Measurements from ENCODE around the gene KRT84.

DNA sequence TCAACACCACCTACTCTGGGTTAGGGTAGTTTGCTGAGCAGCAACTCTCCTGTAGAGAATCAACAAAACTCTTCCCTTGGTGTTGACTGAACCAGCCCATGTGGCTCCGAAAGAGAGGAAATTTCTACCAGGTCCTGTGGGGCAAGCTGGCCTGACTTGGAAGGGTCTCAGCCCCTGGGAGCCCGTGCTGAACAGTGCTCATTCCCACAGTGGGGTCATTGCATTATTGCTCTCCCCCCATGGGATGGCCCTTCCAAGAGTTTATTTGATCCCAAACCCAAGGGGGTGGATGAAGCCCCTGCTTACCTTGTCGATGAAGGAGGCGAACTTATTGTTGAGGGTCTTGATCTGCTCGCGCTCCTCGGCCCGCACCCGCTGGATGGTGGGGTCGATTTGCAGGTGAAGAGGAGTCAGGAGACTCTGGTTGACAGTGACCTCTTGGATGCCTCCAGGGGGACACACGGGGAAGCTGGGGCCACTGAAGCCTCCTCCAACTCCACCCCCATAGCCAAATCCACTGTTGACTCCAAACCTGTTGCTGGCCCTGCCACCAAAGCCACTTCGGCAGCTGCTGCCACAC lies 48.1 kb upstream of the KRT84 start:
- TF ChIP-seq YY1 (IDR thresholded peaks at IDR 0.05; ENCODE audit: insufficient read depth, insufficient read length) (no peak), SUZ12 (IDR thresholded peaks at IDR 0.05; ENCODE audit: extremely low read depth, insufficient read depth, insufficient read length) (no peak), ZNF274 (IDR thresholded peaks at IDR 0.05; ENCODE audit: low read depth, low read length) (no peak)
